ENCODE measurements around the gene ARID3C.

ARID3C gene

GRCh38 chr9:34581318-34581717, 47.5 kb downstream of the ARID3C start:
- no peak for DNase-seq (ENCODE audit: extremely low read depth, low read depth)

GRCh38 chr9:34580358-34580757, 48.5 kb downstream of the ARID3C start:
- TF ChIP-seq CTCF (IDR thresholded peaks at IDR 0.05; ENCODE audit: low read depth, low read length, missing control alignments), result no peak
- no peak for DNase-seq (ENCODE audit: extremely low read depth, low read depth)
- no peak overlapping the region for H3K4me3 ChIP-seq (replicated peaks; ENCODE audit: low read depth, low read length)

More at GRCh38 chr9:34581318-34581717, 47.5 kb downstream of the ARID3C start:
- H3K4me3 ChIP-seq (replicated peaks; ENCODE audit: low read depth, low read length), result no peak overlapping the region
- no peak for TF ChIP-seq CTCF (IDR thresholded peaks at IDR 0.05; ENCODE audit: low read depth, low read length, missing control alignments)

GRCh38 chr9:34579808-34580163, 49.1 kb downstream of the ARID3C start:
- H3K4me3 ChIP-seq (replicated peaks; ENCODE audit: low read depth, low read length), result no peak overlapping the region
- TF ChIP-seq CTCF (IDR thresholded peaks at IDR 0.05; ENCODE audit: low read depth, low read length, missing control alignments), result no peak
- no peak for DNase-seq (ENCODE audit: extremely low read depth, low read depth)

- DNase-seq (ENCODE audit: extremely low read depth, low read depth), result no peak
- H3K4me3 ChIP-seq (replicated peaks; ENCODE audit: low read depth, low read length), result no peak overlapping the region
- TF ChIP-seq CTCF (IDR thresholded peaks at IDR 0.05; ENCODE audit: low read depth, low read length, missing control alignments), result no peak
Observed at GRCh38 chr9:34579104-34579807, 49.6 kb downstream of the ARID3C start.

- DNase-seq (ENCODE audit: extremely low read depth, low read depth), result no peak
- TF ChIP-seq CTCF (IDR thresholded peaks at IDR 0.05; ENCODE audit: low read depth, low read length, missing control alignments), result no peak
- no peak overlapping the region for H3K4me3 ChIP-seq (replicated peaks; ENCODE audit: low read depth, low read length)
Observed at GRCh38 chr9:34578241-34579103, 50.4 kb downstream of the ARID3C start.

GRCh38 chr9:34577400-34578240, 51.2 kb downstream of the ARID3C start:
- no peak overlapping the region for H3K4me3 ChIP-seq (replicated peaks; ENCODE audit: low read depth, low read length)
- DNase-seq (ENCODE audit: extremely low read depth, low read depth), result no peak
- TF ChIP-seq CTCF (IDR thresholded peaks at IDR 0.05; ENCODE audit: low read depth, low read length, missing control alignments), result no peak

All from HFF-Myc (cell line).